GM21390 (cell line): Measurements from ENCODE around the gene CELA2B.
"Not testable (repeated sequence)": the region's sequence is repeated elsewhere in the genome, so short reads cannot be mapped to it uniquely, and the experiment has no call there.

Experiments
- ATAC-seq: cut with Tn5 transposase; IDR thresholded peaks from one replicate; pipeline ENCODE4 v1.9.1; 2021; ENCODE audit not compliant: unreplicated experiment

The CELA2B gene

GRCh38 chr1:15444468-15445389 is 31.2 kb upstream of the CELA2B start:
- no peak for ATAC-seq

DNA sequence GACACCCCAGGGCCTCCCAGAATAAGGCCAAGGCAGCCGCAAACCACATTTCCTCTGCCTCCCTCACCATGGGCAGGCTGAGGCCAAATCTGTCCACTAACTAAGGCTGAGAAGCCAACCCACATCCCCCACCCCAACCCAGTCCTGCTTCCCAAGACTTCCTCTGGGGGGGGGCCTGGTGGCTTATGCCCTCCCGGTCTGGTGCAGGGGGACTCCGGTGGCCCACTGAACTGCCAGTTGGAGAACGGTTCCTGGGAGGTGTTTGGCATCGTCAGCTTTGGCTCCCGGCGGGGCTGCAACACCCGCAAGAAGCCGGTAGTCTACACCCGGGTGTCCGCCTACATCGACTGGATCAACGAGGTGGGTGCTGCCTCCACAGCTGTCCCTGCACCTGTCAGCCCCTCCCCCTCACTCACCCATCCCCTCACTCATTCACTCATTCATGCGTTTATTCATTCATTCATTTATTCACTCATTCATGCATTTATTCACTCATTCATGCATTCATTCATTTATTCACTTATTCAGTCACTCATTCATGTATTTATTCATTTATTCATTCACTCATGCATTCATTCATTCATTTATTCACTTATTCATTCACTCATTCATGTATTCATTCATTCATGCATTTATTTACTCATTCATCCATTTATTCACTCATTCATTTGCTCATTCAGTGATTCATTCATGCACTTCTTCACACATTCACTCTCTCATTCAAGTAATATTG is 30.3 kb upstream of the CELA2B start:
- no peak for ATAC-seq

- no peak for ATAC-seq
Observed at GRCh38 chr1:15446212-15446611, 29.7 kb upstream of the CELA2B start.

- no peak for ATAC-seq
Observed at GRCh38 chr1:15448877-15449462, 26.9 kb upstream of the CELA2B start.

GRCh38 chr1:15449567-15449966 is 26.3 kb upstream of the CELA2B start:
- ATAC-seq: no peak

- ATAC-seq: no peak
Observed at GRCh38 chr1:15451014-15451722, 24.7 kb upstream of the CELA2B start.

DNA sequence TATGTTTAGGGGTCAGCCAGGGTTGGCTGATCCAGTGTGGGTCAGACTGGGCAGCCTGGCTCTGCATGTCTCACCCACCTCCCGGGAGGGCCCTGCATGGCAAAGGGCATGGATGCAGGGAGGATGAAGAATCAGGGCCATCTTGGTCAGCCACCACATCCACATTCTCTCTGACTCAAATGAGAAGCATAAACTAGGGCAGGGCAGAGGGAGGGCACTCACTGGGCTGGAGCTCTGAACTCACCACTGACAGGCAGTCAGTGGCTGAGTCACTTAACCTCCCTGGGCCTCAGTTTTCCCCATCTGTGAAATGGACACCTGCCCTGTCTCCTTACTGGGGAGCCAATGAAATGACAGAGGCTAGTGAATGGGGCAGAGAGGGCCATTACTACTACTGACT is 23.7 kb upstream of the CELA2B start:
- no peak for ATAC-seq

- ATAC-seq: no peak
Observed at GRCh38 chr1:15452866-15453571, 22.9 kb upstream of the CELA2B start.

GRCh38 chr1:15453734-15454133 is 22.2 kb upstream of the CELA2B start:
- no peak for ATAC-seq

GRCh38 chr1:15454256-15454655 is 21.6 kb upstream of the CELA2B start:
- no peak for ATAC-seq

- ATAC-seq: peak; percentile 66
Observed at GRCh38 chr1:15455522-15455921, 20.4 kb upstream of the CELA2B start.

- no peak for ATAC-seq
Observed at GRCh38 chr1:15456313-15456954, 19.5 kb upstream of the CELA2B start, which contains the start of gene CELA2A. Gene CELA2A, plus strand, starts transcription at chr1:15456732. Its CDS starts 22 bp downstream, at chr1:15456754.

- ATAC-seq: no peak
Observed at GRCh38 chr1:15457585-15457984, 18.3 kb upstream of the CELA2B start.

DNA sequence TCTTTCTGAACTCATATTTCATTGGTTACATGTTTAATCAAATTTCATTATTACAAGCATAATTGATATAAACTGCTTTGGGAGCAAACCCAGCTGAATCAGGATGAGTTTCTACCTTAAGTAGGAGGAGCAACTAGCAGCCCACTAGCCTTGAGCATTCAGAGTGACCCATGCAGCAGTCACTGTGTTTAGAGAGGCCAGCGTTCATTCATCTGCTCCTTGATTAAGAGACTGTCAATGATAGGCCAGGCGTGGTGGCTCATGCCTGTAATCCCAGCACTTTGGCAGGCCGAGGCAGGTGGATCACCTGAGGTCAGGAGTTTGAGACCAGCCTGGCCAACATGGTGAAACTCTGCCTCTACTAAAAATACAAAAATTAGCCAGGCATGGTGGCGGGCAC is 17.5 kb upstream of the CELA2B start:
- not testable (repeated sequence) for ATAC-seq

- ATAC-seq: no peak
Observed at GRCh38 chr1:15459771-15460707, 15.9 kb upstream of the CELA2B start.

DNA sequence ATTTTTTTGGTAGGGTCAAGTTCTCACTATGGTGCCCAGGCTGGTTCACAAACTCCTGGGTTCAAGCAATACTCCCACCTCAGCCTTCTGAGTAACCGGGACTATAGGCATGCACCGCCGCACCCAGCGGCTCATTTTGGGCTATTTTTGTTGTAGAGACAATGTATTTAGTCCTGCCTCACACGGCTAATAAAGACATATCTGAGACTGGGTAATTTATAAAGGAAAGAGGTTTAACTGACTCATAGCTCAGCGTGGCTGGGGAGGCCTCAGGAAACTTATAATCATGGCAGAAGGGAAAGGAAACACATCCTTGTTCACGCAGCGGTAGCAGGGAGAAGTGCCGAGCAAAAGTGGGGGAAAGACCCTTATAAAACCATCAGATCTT is 15.2 kb upstream of the CELA2B start:
- ATAC-seq: no peak

DNA sequence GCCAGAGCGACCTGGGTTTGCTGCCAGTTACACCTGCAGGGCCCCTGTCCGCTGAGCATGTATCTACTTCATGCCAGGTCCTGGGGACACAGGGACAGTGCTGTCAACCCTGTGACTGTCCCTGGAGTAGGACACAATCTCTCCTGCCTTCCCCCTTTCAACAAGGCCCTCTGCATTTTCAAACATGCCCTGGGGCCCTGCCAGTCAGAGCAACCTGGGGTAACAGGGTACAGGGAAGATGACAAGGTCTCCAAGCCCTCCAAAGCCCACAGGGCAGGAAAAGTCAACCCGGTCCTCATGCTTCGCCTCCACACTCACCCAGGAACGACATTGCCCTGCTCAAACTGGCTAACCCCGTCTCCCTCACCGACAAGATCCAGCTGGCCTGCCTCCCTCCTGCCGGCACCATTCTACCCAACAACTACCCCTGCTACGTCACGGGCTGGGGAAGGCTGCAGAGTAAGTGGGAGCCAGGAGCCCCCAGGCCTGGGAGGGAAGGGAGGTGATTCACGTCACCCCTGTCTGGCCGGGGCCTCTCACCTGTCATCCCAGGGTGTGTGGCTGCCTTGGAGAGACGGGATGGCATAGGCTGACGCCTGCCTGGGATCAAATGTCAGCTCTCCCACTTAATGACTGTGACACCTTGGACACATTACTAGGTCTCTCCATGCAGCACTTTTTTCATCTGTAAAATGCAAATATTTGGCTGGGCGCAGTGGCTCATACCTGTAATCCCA is 12.7 kb upstream of the CELA2B start:
- ATAC-seq: not testable (repeated sequence)

GRCh38 chr1:15463926-15464322 is 12.0 kb upstream of the CELA2B start:
- ATAC-seq: not testable (repeated sequence)
